Heart right ventricle (tissue), 16 donors: ENCODE data around the gene TMEM134. TPM values are rescaled to one million over a fixed set of nuclear protein-coding genes. Genes with fewer than 3 reads are reported as not detected.

Source experiments
- ATAC-seq, 8 donors: fragments of 200-7000 bp; cut with Tn5 transposase; one replicate each; pipeline ENCODE4 v1.9.1; 2020; ENCODE audit warnings: mild to moderate bottlenecking in 8 of 8, moderate library complexity in 8 of 8, moderate number of reproducible peaks in 1 of 8
- DNase-seq, 2 donors: peaks; one replicate each; pipeline ENCODE4 v3.0.0-alpha.2; 2020
- H3K27ac ChIP-seq, 10 donors: fragments of 200-600 bp; sonication (generic) in 2 of 10; one replicate each; pipeline versions ENCODE4 v1.5.0 to v1.8.0; 2020 to 2022; ENCODE audit warnings: mild to moderate bottlenecking in 3 of 10
- H3K27me3 ChIP-seq, 7 donors: fragments of 200-600 bp; one replicate each; pipeline ENCODE4 v1.8.0; 2021 to 2022; ENCODE audit warnings: mild to moderate bottlenecking in 2 of 7
- H3K36me3 ChIP-seq, 9 donors: fragments of 200-600 bp; sonication (generic) in 1 of 9; one replicate each; pipeline versions ENCODE4 v1.5.0 to v1.8.0; 2020 to 2022; ENCODE audit warnings: mild to moderate bottlenecking in 2 of 9
- H3K4me1 ChIP-seq, 9 donors: fragments of 200-600 bp; sonication (generic) in 1 of 9; one replicate each; pipeline versions ENCODE4 v1.5.0 to v1.8.0; 2020 to 2022; ENCODE audit warnings: mild to moderate bottlenecking in 4 of 9
- H3K4me3 ChIP-seq, 10 donors: fragments of 200-600 bp; sonication (generic) in 2 of 10; one replicate each; pipeline versions ENCODE4 v1.5.0 to v1.8.0; 2020 to 2022; ENCODE audit warnings: mild to moderate bottlenecking in 7 of 10, moderate library complexity in 2 of 10
- H3K9me3 ChIP-seq, 11 donors: fragments of 200-600 bp in 10 of 11; sonication (generic) in 2 of 11; one replicate each; pipeline versions ENCODE4 v1.5.0 to v1.8.0; 2013 to 2022; ENCODE audit warnings: mild to moderate bottlenecking in 2 of 11, control low read depth in 1 of 11, moderate library complexity in 1 of 11
- WGBS, 2 donors: extraction: QIAGEN DNeasy Blood & Tissue Kit; methylation state at CpG; one replicate each; pipeline ENCODE4 v1.1.7; 2013; ENCODE audit warnings: inconsistent platforms in 1 of 2; 5-methylcytosine and 5-hydroxymethylcytosine counted together
- intact Hi-C, 10 donors: fragments of 100-400 bp; cut with DNase I; formaldehyde crosslinking; loops; one replicate each; pipeline versions ENCODE4 v1.11.1 to v1.14.2; 2022
- polyA plus RNA-seq, 2 donors: library from polyadenylated mRNA; stranded (reverse); fragments of 200-250 nt; gene quantifications; one replicate each; pipeline ENCODE4 v1.2.3, GENCODE V29; 2013
- total RNA-seq, 10 donors: library from RNA; stranded (reverse); fragmentation: NEBNext Ultra II Directional in 3 of 10; extraction: Animal tissue kit (Norgen Biotek cat#: 25700) in 3 of 10; gene quantifications; one replicate each; pipeline versions ENCODE4 v1.2.1 to v1.2.4, GENCODE V29; 2021 to 2023
- TF ChIP-seq, protein P1 (sequence below), 9 donors: fragments of 200-600 bp; sonication (generic) in 2 of 9; IDR thresholded peaks; one replicate each; pipeline versions ENCODE4 v1.5.0 to v1.8.0; 2021 to 2022; ENCODE audit warnings: antibody characterized with exemption in 9 of 9, mild to moderate bottlenecking in 5 of 9, moderate library complexity in 1 of 9
- donor health status: Arrhythmogenic right ventricular cardiomyopathy.
- donor health status: ischemic (EF 13 %, LVEDD 7.1; RV severe dilation, severe dysfunction).
- donor health status: healthy with polysubstance abuse.
- donor health status: DM: no; HTN: yes; CAD: no.
- donor health status: DM: no; HTN: no; CAD: no.
- donor health status: ischemic (EF 25% LVEDD 6.9; RV normal size, moderate dysfunction).
- donor health status: ischemic (EF 25% LVEDD 5.7; RV mildly dilated, moderate dysfunction).
- donor health status: healthy.
- donor health status: DM: yes; HTN: yes; CAD: no.
- donor health status: Ischemic cardiomyopathy.
- donor health status: ischemic (EF 35%, LVEDD 5.7; RV mildly dilated, moderate dysfunction).
- donor health status: nonischemic (EF 11% LVEDD 7.7; RV severe dilation, severe dysfunction).
- donor health status: DM: yes; HTN: yes; CAD: no.
- donor health status: PGD.
- donor health status: ischemic (EF 29% LVEDD 5.4; RV normal size, mild dysfunction).
- donor health status: nonischemic (EF 23%, LVEDD 6.1; RV moderate dilation, normal function).

TMEM134 gene
- total and polyA plus RNA-seq, 12 donors, result 69.8 to 104 (median 81.2) TPM

- H3K4me1 ChIP-seq, result peaks cover 8 to 50% (median 26%) of the 10 kb centered on the region in 9 donors
- peaks cover 0 to 6% (median 0%) of the 10 kb centered on the region in 9 donors for H3K36me3 ChIP-seq
- H3K9me3 ChIP-seq, result no peaks in the 10 kb centered on the region
- 75 to 86% methylated on average over 20 of the region's 20 CpGs for WGBS, 2 donors
- intact Hi-C loops, result loop anchor here in 1 of 10 donors (5.0 kb wide), 1 partner anchor 1477 kb away; no protein-coding TSS in a partner anchor
- DNase-seq, result peak; percentile 34 to 51
- no peaks in the 10 kb centered on the region for H3K27me3 ChIP-seq
- TF ChIP-seq, protein P1, sequence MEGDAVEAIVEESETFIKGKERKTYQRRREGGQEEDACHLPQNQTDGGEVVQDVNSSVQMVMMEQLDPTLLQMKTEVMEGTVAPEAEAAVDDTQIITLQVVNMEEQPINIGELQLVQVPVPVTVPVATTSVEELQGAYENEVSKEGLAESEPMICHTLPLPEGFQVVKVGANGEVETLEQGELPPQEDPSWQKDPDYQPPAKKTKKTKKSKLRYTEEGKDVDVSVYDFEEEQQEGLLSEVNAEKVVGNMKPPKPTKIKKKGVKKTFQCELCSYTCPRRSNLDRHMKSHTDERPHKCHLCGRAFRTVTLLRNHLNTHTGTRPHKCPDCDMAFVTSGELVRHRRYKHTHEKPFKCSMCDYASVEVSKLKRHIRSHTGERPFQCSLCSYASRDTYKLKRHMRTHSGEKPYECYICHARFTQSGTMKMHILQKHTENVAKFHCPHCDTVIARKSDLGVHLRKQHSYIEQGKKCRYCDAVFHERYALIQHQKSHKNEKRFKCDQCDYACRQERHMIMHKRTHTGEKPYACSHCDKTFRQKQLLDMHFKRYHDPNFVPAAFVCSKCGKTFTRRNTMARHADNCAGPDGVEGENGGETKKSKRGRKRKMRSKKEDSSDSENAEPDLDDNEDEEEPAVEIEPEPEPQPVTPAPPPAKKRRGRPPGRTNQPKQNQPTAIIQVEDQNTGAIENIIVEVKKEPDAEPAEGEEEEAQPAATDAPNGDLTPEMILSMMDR (IDR thresholded peaks at IDR 0.05), result no peak
- peak overlapping the region; percentile 78 to 94 (median 90) for H3K27ac ChIP-seq
- H3K4me3 ChIP-seq, result peak overlapping the region; percentile 19 to 68 (median 64)
- peak; percentile 5 to 39 (median 24) for ATAC-seq
These were observed 5.2 kb downstream of the TMEM134 start for GRCh38 chr11:67463680-67464410.

DNA sequence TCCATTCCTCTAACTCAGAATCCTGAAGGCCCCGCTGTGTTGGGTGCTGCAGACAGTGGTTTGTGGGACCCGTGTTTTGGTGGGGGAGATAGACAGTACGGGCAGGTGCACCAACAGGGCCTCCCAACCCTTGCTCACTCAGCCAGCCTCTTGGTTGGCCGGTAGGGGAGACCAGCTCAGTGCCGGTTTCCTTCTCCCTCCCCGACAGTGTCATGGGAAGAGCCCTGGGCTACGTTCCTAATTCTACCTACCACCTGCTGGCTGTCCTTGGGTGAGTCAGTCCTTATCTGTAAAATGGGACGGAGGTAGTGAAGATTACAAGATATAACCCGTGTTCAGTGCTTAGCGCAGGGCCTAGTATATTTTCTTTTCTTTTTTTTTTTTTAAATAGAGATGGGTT lies 5.9 kb downstream of the TMEM134 start:
- H3K36me3 ChIP-seq, result peaks cover 0 to 6% (median 0%) of the 10 kb centered on the region in 9 donors
- no peaks in the 10 kb centered on the region for H3K27me3 ChIP-seq
- intact Hi-C loops, result loop anchor here in 1 of 10 donors (5.0 kb wide), 1 partner anchor 1476 kb away; no protein-coding TSS in a partner anchor
- H3K27ac ChIP-seq, result peak overlapping the region in 3 of 10 donors; percentile 92 to 94 (median 94)
- DNase-seq, result no peak
- ATAC-seq, result no peak
- H3K9me3 ChIP-seq, result no peaks in the 10 kb centered on the region
- peaks cover 7 to 44% (median 20%) of the 10 kb centered on the region in 9 donors for H3K4me1 ChIP-seq
- no peak overlapping the region for H3K4me3 ChIP-seq
- 83 to 92% methylated on average over 10 of the region's 10 CpGs for WGBS, 2 donors
- TF ChIP-seq, protein P1 (IDR thresholded peaks at IDR 0.05), result no peak

DNA sequence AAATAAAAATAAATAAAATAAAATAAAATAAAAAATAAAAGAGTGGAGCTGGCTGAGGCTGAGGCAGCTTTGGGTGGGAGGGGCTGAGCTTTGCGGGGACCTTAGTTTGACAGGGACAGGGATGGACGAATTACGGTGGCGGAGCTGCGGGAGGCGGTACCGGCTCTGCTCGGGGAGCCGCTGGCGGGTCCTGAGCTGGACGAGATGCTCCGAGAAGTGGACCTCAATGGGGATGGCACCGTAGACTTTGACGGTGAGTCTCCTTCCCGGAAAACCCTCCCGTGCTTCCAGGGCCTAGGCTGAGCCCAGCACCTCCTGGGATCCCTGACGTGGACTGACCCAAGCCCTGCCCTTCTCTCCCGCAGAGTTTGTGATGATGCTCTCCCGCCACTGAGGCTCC lies 10.8 kb downstream of the TMEM134 start:
- peaks cover 0 to 3% (median 0%) of the 10 kb centered on the region in 9 donors for H3K4me1 ChIP-seq
- intact Hi-C loops, result no loop called here
- no peak overlapping the region for H3K4me3 ChIP-seq
- TF ChIP-seq, protein P1 (IDR thresholded peaks at IDR 0.05), result no peak
- no peak for ATAC-seq
- H3K9me3 ChIP-seq, result no peaks in the 10 kb centered on the region
- DNase-seq, result no peak
- WGBS, 2 donors, result 90 to 93% methylated on average over 19 of the region's 19 CpGs
- H3K36me3 ChIP-seq, result no peaks in the 10 kb centered on the region
- H3K27ac ChIP-seq, result no peak overlapping the region
- no peaks in the 10 kb centered on the region for H3K27me3 ChIP-seq

GRCh38 chr11:67457453-67457852 lies 11.6 kb downstream of the TMEM134 start:
- DNase-seq, result no peak

More at GRCh38 chr11:67457453-67457852, 11.6 kb downstream of the TMEM134 start:
- Histone ChIP-seq H3K9me3 (no peaks in the 10 kb centered on the region), H3K4me1 (peaks cover 0 to 9% (median 5%) of the 10 kb centered on the region in 9 donors), H3K27me3 (no peaks in the 10 kb centered on the region), H3K36me3 (no peaks in the 10 kb centered on the region), H3K4me3 (no peak overlapping the region), H3K27ac (no peak overlapping the region)
- intact Hi-C loops, result no loop called here
- TF ChIP-seq, protein P1 (IDR thresholded peaks at IDR 0.05), result no peak
- ATAC-seq, result peak in 1 of 8 donors; percentile 8
- WGBS, 2 donors, result 94% methylated on average over 12 of the region's 12 CpGs
